ENCODE data around the gene FCHSD2. TPM values are rescaled to one million over a fixed set of nuclear protein-coding genes. Genes with fewer than 3 reads are reported as not detected.
"Not testable (repeated sequence)": the region's sequence is repeated elsewhere in the genome, so short reads cannot be mapped to it uniquely, and the experiment has no call there.

FCHSD2 gene
- total RNA-seq, 1 donor from 2014 or later, result 59.0 TPM

GRCh38 chr11:73135346-73136284 lies 6.5 kb downstream of the FCHSD2 start:
- Histone ChIP-seq H3K36me3 (peaks cover 53% of the 10 kb centered on the region), H3K27me3 (ENCODE audit: low read depth) (no peaks in the 10 kb centered on the region), H3K9me3 (no peaks in the 10 kb centered on the region), H3K27ac (no peak overlapping the region), H3K4me1 (peaks cover 35% of the 10 kb centered on the region), H3K4me3 (no peak overlapping the region)
- DNase-seq, result no peak
- intact Hi-C loops (cut with DNase I), result no loop called here
- peak; percentile 68 to 90 for ATAC-seq
- TF ChIP-seq CTCF (IDR thresholded peaks at IDR 0.05), result no peak

GRCh38 chr11:73132349-73132748 lies 9.8 kb downstream of the FCHSD2 start:
- H3K9me3 ChIP-seq; H3K4me3 ChIP-seq; intact Hi-C loops (cut with DNase I); H3K27ac ChIP-seq; DNase-seq; H3K4me1 ChIP-seq; H3K27me3 ChIP-seq (ENCODE audit: low read depth): not testable (repeated sequence)
- peaks cover 61% of the 10 kb centered on the region for H3K36me3 ChIP-seq
- peak in 1 of 2 donors; percentile 37 for ATAC-seq

GRCh38 chr11:73130181-73130580 lies 11.9 kb downstream of the FCHSD2 start:
- Histone ChIP-seq H3K9me3 (no peaks in the 10 kb centered on the region), H3K4me3 (no peak overlapping the region), H3K27ac (no peak overlapping the region), H3K27me3 (ENCODE audit: low read depth) (no peaks in the 10 kb centered on the region), H3K36me3 (peaks cover 48% of the 10 kb centered on the region), H3K4me1 (peaks cover 7% of the 10 kb centered on the region)
- ATAC-seq (no peak), DNase-seq (no peak)
- no peak for TF ChIP-seq CTCF (IDR thresholded peaks at IDR 0.05)
- intact Hi-C loops (cut with DNase I), result no loop called here

GRCh38 chr11:73129198-73129597 lies 12.9 kb downstream of the FCHSD2 start:
- peaks cover 42% of the 10 kb centered on the region for H3K36me3 ChIP-seq
- H3K27me3 ChIP-seq (ENCODE audit: low read depth), result no peaks in the 10 kb centered on the region
- no peak overlapping the region for H3K4me3 ChIP-seq
- H3K27ac ChIP-seq, result no peak overlapping the region
- peaks cover 4% of the 10 kb centered on the region for H3K9me3 ChIP-seq
- DNase-seq, result no peak
- no peak for TF ChIP-seq CTCF (IDR thresholded peaks at IDR 0.05)
- no peaks in the 10 kb centered on the region for H3K4me1 ChIP-seq
- ATAC-seq, result no peak
- intact Hi-C loops (cut with DNase I), result no loop called here

GRCh38 chr11:73126804-73127480 lies 15.2 kb downstream of the FCHSD2 start:
- Histone ChIP-seq H3K27ac (no peak overlapping the region), H3K27me3 (ENCODE audit: low read depth) (no peaks in the 10 kb centered on the region), H3K4me1 (no peaks in the 10 kb centered on the region), H3K4me3 (no peak overlapping the region), H3K9me3 (peaks cover 4% of the 10 kb centered on the region), H3K36me3 (peaks cover 22% of the 10 kb centered on the region)
- intact Hi-C loops (cut with DNase I), result no loop called here
- TF ChIP-seq CTCF (IDR thresholded peaks at IDR 0.05), result no peak
- DNase-seq, result no peak
- ATAC-seq, result no peak

- Histone ChIP-seq H3K4me1 (no peaks in the 10 kb centered on the region), H3K4me3 (no peak overlapping the region), H3K27ac (no peak overlapping the region), H3K9me3 (peaks cover 4% of the 10 kb centered on the region), H3K36me3 (peaks cover 9% of the 10 kb centered on the region), H3K27me3 (ENCODE audit: low read depth) (no peaks in the 10 kb centered on the region)
- no peak for TF ChIP-seq CTCF (IDR thresholded peaks at IDR 0.05)
- intact Hi-C loops (cut with DNase I), result no loop called here
- DNase-seq (no peak), ATAC-seq (no peak)
These were observed 17.3 kb downstream of the FCHSD2 start for GRCh38 chr11:73124800-73125199.

GRCh38 chr11:73123892-73124291 lies 18.2 kb downstream of the FCHSD2 start:
- ATAC-seq; H3K4me1 ChIP-seq; DNase-seq; H3K27ac ChIP-seq; H3K36me3 ChIP-seq; H3K9me3 ChIP-seq; H3K27me3 ChIP-seq (ENCODE audit: low read depth); H3K4me3 ChIP-seq; intact Hi-C loops (cut with DNase I): not testable (repeated sequence)
